Hematopoietic multipotent progenitor cell (in vitro differentiated cells): ENCODE data around the gene ACTN4. TPM values are rescaled to one million over a fixed set of nuclear protein-coding genes. Genes with fewer than 3 reads are reported as not detected.

ENCODE experiments used
- DNase-seq, 3 donors: peaks; one replicate each; pipeline ENCODE4 v3.0.0-alpha.2; 2011 to 2015; ENCODE audit warnings: low read depth in 2 of 3, low spot score in 2 of 3
- total RNA-seq: library from RNA; depleted of rRNA; stranded (reverse); fragments of >200 nt; gene quantifications from one replicate; pipeline ENCODE4 v1.2.3, GENCODE V29; 2012

Gene ACTN4
- total RNA-seq, 1 donor: 264 TPM

GRCh38 chr19:38733493-38734175 is 86.2 kb downstream of the ACTN4 start:
- DNase-seq: no peak

GRCh38 chr19:38734176-38734425 is 86.7 kb downstream of the ACTN4 start:
- no peak for DNase-seq

- DNase-seq: peak in 2 of 3 donors; percentile 35 to 43
Measured at GRCh38 chr19:38734426-38735256, 87.2 kb downstream of the ACTN4 start.

- peak in 2 of 3 donors; percentile 38 to 41 for DNase-seq
Measured at GRCh38 chr19:38735257-38735686, 87.8 kb downstream of the ACTN4 start.

- DNase-seq: peak in 2 of 3 donors; percentile 58 to 60
Measured at GRCh38 chr19:38736036-38736412, 88.6 kb downstream of the ACTN4 start.

- peak in 2 of 3 donors; percentile 57 to 62 for DNase-seq
Measured at GRCh38 chr19:38736413-38737280, 89.2 kb downstream of the ACTN4 start.

GRCh38 chr19:38737281-38737865 is 89.9 kb downstream of the ACTN4 start:
- DNase-seq: peak in 2 of 3 donors; percentile 44 to 58

- DNase-seq: no peak
Measured at GRCh38 chr19:38737921-38738737, 90.7 kb downstream of the ACTN4 start.

GRCh38 chr19:38739440-38740256 is 92.2 kb downstream of the ACTN4 start:
- no peak for DNase-seq

- DNase-seq: no peak
Measured at GRCh38 chr19:38740257-38740592, 92.8 kb downstream of the ACTN4 start.

- DNase-seq: no peak
Measured at GRCh38 chr19:38740932-38741331, 93.5 kb downstream of the ACTN4 start.

GRCh38 chr19:38741670-38742069 is 94.2 kb downstream of the ACTN4 start:
- no peak for DNase-seq

GRCh38 chr19:38742296-38742695 is 94.8 kb downstream of the ACTN4 start:
- DNase-seq: no peak

- no peak for DNase-seq
Measured at GRCh38 chr19:38742906-38743305, 95.5 kb downstream of the ACTN4 start.

GRCh38 chr19:38743394-38744297 is 96.2 kb downstream of the ACTN4 start:
- DNase-seq: no peak

- DNase-seq: no peak
Measured at GRCh38 chr19:38744298-38744681, 96.8 kb downstream of the ACTN4 start, which contains the start of gene CAPN12. Gene CAPN12 (minus strand): TSS chr19:38744474. CDS start chr19:38744165, 309 bp downstream.

- no peak for DNase-seq
Measured at GRCh38 chr19:38744874-38745273, 97.4 kb downstream of the ACTN4 start.

GRCh38 chr19:38745316-38745715 is 97.9 kb downstream of the ACTN4 start:
- no peak for DNase-seq
